SU-DHL-6 (cell line): ENCODE data around the gene FLNA.
A peak's percentile ranks its signal among the peaks of the same experiment; 100 is the strongest.

Experiments used
- H2AFZ ChIP-seq: fragments of 200-600 bp; sonication (generic); 2 replicates; pipeline ENCODE4 v1.6.1; 2014; ENCODE audit warnings: low read depth, mild to moderate bottlenecking, moderate library complexity, mixed read lengths, antibody characterized with exemption, low read length; ENCODE audit not compliant: severe bottlenecking
- H3F3A ChIP-seq: fragments of 200-600 bp; shearing (Covaris generic); 2 replicates; pipeline ENCODE4 v1.6.0; 2016; ENCODE audit warnings: antibody characterized with exemption, mild to moderate bottlenecking; ENCODE audit not compliant: insufficient read depth
- H3K27ac ChIP-seq: fragments of 200-600 bp; sonication (generic); 2 replicates; pipeline ENCODE4 v1.5.1; 2016; ENCODE audit warnings: low read depth, mild to moderate bottlenecking, low read length, moderate library complexity, mixed read lengths
- H3K27me3 ChIP-seq: fragments of 200-600 bp; sonication (generic), shearing (Covaris generic); 2 replicates; pipeline ENCODE4 v1.6.0; 2014; ENCODE audit warnings: mild to moderate bottlenecking, low read length
- H3K36me3 ChIP-seq: fragments of 200-600 bp; sonication (generic); 2 replicates; pipeline ENCODE4 v1.6.1; 2014; ENCODE audit warnings: mild to moderate bottlenecking, low read length, mixed read lengths
- H3K4me2 ChIP-seq: fragments of 300-600, 200-600 bp; shearing (Covaris generic), sonication (generic); 2 replicates; pipeline ENCODE4 v1.6.0; 2014; ENCODE audit warnings: low read length, low read depth, mild to moderate bottlenecking; ENCODE audit not compliant: poor library complexity, severe bottlenecking
- H3K4me3 ChIP-seq: fragments of 200-600 bp; sonication (generic); 2 replicates; pipeline ENCODE4 v1.5.1; 2014; ENCODE audit warnings: antibody characterized with exemption, low read length, mild to moderate bottlenecking, mixed read lengths; ENCODE audit not compliant: insufficient read depth, poor library complexity, severe bottlenecking
- H3K79me2 ChIP-seq: fragments of 200-600 bp; sonication (generic); 2 replicates; pipeline ENCODE4 v1.6.1; 2014; ENCODE audit warnings: mild to moderate bottlenecking, low read length, moderate library complexity; ENCODE audit not compliant: insufficient read depth
- H3K9ac ChIP-seq: fragments of 200-600 bp; sonication (generic); 2 replicates; pipeline ENCODE4 v1.7.0; 2014; ENCODE audit warnings: mild to moderate bottlenecking, low read length
- H3K9me2 ChIP-seq: fragments of 200-600 bp; sonication (generic); replicated peaks from 2 replicates; pipeline ENCODE4 v1.6.1; 2014; ENCODE audit warnings: low read length; ENCODE audit not compliant: insufficient read depth
- H3K9me3 ChIP-seq: fragments of 200-600 bp; sonication (generic); 2 replicates; pipeline ENCODE4 v1.6.1; 2014; ENCODE audit warnings: low read length, mixed read lengths; ENCODE audit not compliant: insufficient read depth
- H4K20me1 ChIP-seq: fragments of 200-600 bp; sonication (generic); 2 replicates; pipeline ENCODE4 v1.6.1; 2014; ENCODE audit warnings: low read depth, mild to moderate bottlenecking, antibody characterized with exemption, low read length, moderate library complexity, mixed read lengths
- CTCF ChIP-seq: fragments of 200-600 bp; sonication (generic); IDR thresholded peaks from one replicate; pipeline ENCODE4 v1.5.1; 2017; ENCODE audit warnings: antibody characterized with exemption, mild to moderate bottlenecking, low read length, moderate library complexity; ENCODE audit not compliant: insufficient read depth, poor library complexity, severe bottlenecking
- EZH2phosphoT487 ChIP-seq: fragments of 200-600 bp; sonication (generic), shearing (Covaris generic); conservative IDR thresholded peaks from 2 replicates; pipeline ENCODE4 v1.6.1; 2018; ENCODE audit warnings: mild to moderate bottlenecking, antibody characterized with exemption, low read length, moderate library complexity, mixed read lengths

The FLNA gene

GRCh38 chrX:154380787-154381186, 6.4 kb upstream of the FLNA start:
- Histone ChIP-seq H3K27ac (no peak overlapping the region), H3K4me3 (no peak overlapping the region)

GRCh38 chrX:154380153-154380552, 5.7 kb upstream of the FLNA start:
- TF ChIP-seq CTCF (no peak), EZH2phosphoT487 (no peak)
- Histone ChIP-seq H4K20me1 (no peaks in the 10 kb centered on the region), H2AFZ (no peak overlapping the region), H3K4me2 (peak overlapping the region; percentile 76), H3K79me2 (peaks cover 12% of the 10 kb centered on the region), H3K4me3 (peak overlapping the region; percentile 69), H3K27ac (no peak overlapping the region), H3K27me3 (no peaks in the 10 kb centered on the region), H3K9me3 (no peaks in the 10 kb centered on the region), H3K9me2 (no peaks in the 10 kb centered on the region), H3K9ac (peak overlapping the region; percentile 97), H3F3A (no peaks in the 10 kb centered on the region), H3K36me3 (no peaks in the 10 kb centered on the region)

More at GRCh38 chrX:154380787-154381186, 6.4 kb upstream of the FLNA start:
- H2AFZ ChIP-seq, result no peak overlapping the region
- no peaks in the 10 kb centered on the region for H3K9me3 ChIP-seq
- no peaks in the 10 kb centered on the region for H3K9me2 ChIP-seq
- H4K20me1 ChIP-seq, result no peaks in the 10 kb centered on the region
- H3K27me3 ChIP-seq, result no peaks in the 10 kb centered on the region
- TF ChIP-seq EZH2phosphoT487, result no peak
- no peak for TF ChIP-seq CTCF
- H3K9ac ChIP-seq, result no peak overlapping the region
- no peaks in the 10 kb centered on the region for H3K36me3 ChIP-seq
- H3K4me2 ChIP-seq, result no peak overlapping the region
- no peaks in the 10 kb centered on the region for H3F3A ChIP-seq
- H3K79me2 ChIP-seq, result peaks cover 12% of the 10 kb centered on the region

- H3K9me3 ChIP-seq, result no peaks in the 10 kb centered on the region
- no peak overlapping the region for H2AFZ ChIP-seq
These were observed 5.1 kb upstream of the FLNA start for GRCh38 chrX:154379569-154379951.

More at GRCh38 chrX:154379569-154379951, 5.1 kb upstream of the FLNA start:
- Histone ChIP-seq H3K79me2 (peaks cover 12% of the 10 kb centered on the region), H3K9ac (peak overlapping the region; percentile 97), H3K4me2 (peak overlapping the region; percentile 76), H4K20me1 (no peaks in the 10 kb centered on the region), H3K36me3 (no peaks in the 10 kb centered on the region), H3K27me3 (no peaks in the 10 kb centered on the region), H3K9me2 (no peaks in the 10 kb centered on the region), H3F3A (no peaks in the 10 kb centered on the region), H3K4me3 (peak overlapping the region; percentile 69), H3K27ac (peak overlapping the region; percentile 59)
- no peak for TF ChIP-seq CTCF
- no peak for TF ChIP-seq EZH2phosphoT487
